HEK293T (cell line): ENCODE data around the gene FHAD1.

ENCODE experiments used
- BHLHE40 ChIP-seq: fragments of 450-650 bp; IDR thresholded peaks from 2 replicates; pipeline ENCODE4 v1.6.1; 2016; ENCODE audit warnings: mild to moderate bottlenecking, moderate library complexity, borderline replicate concordance
- CTBP1 ChIP-seq: fragments of 450-650 bp; IDR thresholded peaks from 2 replicates; pipeline ENCODE4 v1.6.1; 2016; ENCODE audit warnings: borderline replicate concordance
- ELF4 ChIP-seq: fragments of 450-650 bp; IDR thresholded peaks from 2 replicates; pipeline ENCODE4 v1.6.1; 2017; ENCODE audit warnings: antibody characterized with exemption
- FOXA1 ChIP-seq: fragments of 450-650 bp; IDR thresholded peaks from 2 replicates; pipeline ENCODE4 v1.6.1; 2016; ENCODE audit warnings: mild to moderate bottlenecking
- FOXK2 ChIP-seq: fragments of 450-650 bp; IDR thresholded peaks from 2 replicates; pipeline ENCODE4 v1.6.1; 2016; ENCODE audit warnings: mild to moderate bottlenecking
- FOXM1 ChIP-seq: fragments of 450-650 bp; IDR thresholded peaks from 2 replicates; pipeline ENCODE4 v1.6.1; 2017; ENCODE audit warnings: mild to moderate bottlenecking, borderline replicate concordance
- HDGF ChIP-seq: fragments of 450-650 bp; IDR thresholded peaks from 2 replicates; pipeline ENCODE4 v1.6.1; 2017; ENCODE audit warnings: antibody characterized with exemption, borderline replicate concordance
- LEF1 ChIP-seq: fragments of 450-650 bp; IDR thresholded peaks from 2 replicates; pipeline ENCODE4 v1.6.1; 2017; ENCODE audit warnings: mild to moderate bottlenecking, borderline replicate concordance
- NFRKB ChIP-seq: fragments of 450-650 bp; IDR thresholded peaks from 2 replicates; pipeline ENCODE4 v1.6.1; 2016; ENCODE audit warnings: mild to moderate bottlenecking, moderate library complexity
- PKNOX1 ChIP-seq: fragments of 450-650 bp; IDR thresholded peaks from 2 replicates; pipeline ENCODE4 v1.6.1; 2016
- SP1 ChIP-seq: fragments of 450-650 bp; IDR thresholded peaks from 2 replicates; pipeline ENCODE4 v1.6.1; 2017
- SUZ12 ChIP-seq: fragments of 450-650 bp; IDR thresholded peaks from 2 replicates; pipeline ENCODE4 v1.6.1; 2016; ENCODE audit warnings: mild to moderate bottlenecking
- TARDBP ChIP-seq: fragments of 450-650 bp; IDR thresholded peaks from 2 replicates; pipeline ENCODE4 v1.6.1; 2016
- ZNF384 ChIP-seq: fragments of 450-650 bp; IDR thresholded peaks from 2 replicates; pipeline ENCODE4 v1.6.1; 2016

- no peak for TF ChIP-seq FOXM1
- no peak for TF ChIP-seq FOXK2
- no peak for TF ChIP-seq BHLHE40
- TF ChIP-seq SUZ12 = no peak
- no peak for TF ChIP-seq TARDBP
- no peak for TF ChIP-seq ZNF384
- TF ChIP-seq SP1 = no peak
- no peak for TF ChIP-seq ELF4
- TF ChIP-seq PKNOX1 = no peak
- TF ChIP-seq FOXA1 = no peak
- TF ChIP-seq LEF1 = no peak
- no peak for TF ChIP-seq CTBP1
- no peak for TF ChIP-seq HDGF
- TF ChIP-seq NFRKB = no peak
Measured at GRCh38 chr1:15407580-15407979, 160.6 kb downstream of the FHAD1 start.
